ENCODE measurements around the gene MCTP1. TPM values are rescaled to one million over a fixed set of nuclear protein-coding genes. Genes with fewer than 3 reads are reported as not detected.

The MCTP1 gene
- total RNA-seq, 4 donors from 2014 or later, result 11.2 to 43.6 (median 16.8) TPM

- H3K36me3 ChIP-seq, result no peaks in the 10 kb centered on the region
- H3K9me3 ChIP-seq, result no peaks in the 10 kb centered on the region
- WGBS, result 81% methylated on average over 2 of the region's 2 CpGs
- DNase-seq (ENCODE audit: extremely low spot score), result no peak
- no peak for TF ChIP-seq POLR2A (IDR thresholded peaks at IDR 0.05; ENCODE audit: low read depth)
- no peak for TF ChIP-seq CTCF (IDR thresholded peaks at IDR 0.05)
- no peak for TF ChIP-seq POLR2AphosphoS5 (IDR thresholded peaks at IDR 0.05)
- no peak for TF ChIP-seq EP300 (IDR thresholded peaks at IDR 0.05)
- no peaks in the 10 kb centered on the region for H3K27me3 ChIP-seq
- H3K27ac ChIP-seq (replicated peaks in 1 of 4), result no peak overlapping the region
- no peak overlapping the region for H3K4me3 ChIP-seq
- H3K4me1 ChIP-seq, result no peaks in the 10 kb centered on the region
- intact Hi-C loops (cut with DNase I), result no loop called here
Measured at GRCh38 chr5:94812232-94812631, 472.7 kb downstream of the MCTP1 start.

GRCh38 chr5:94811331-94811730 is 473.6 kb downstream of the MCTP1 start:
- Histone ChIP-seq H3K9me3 (no peaks in the 10 kb centered on the region), H3K27me3 (no peaks in the 10 kb centered on the region), H3K4me3 (no peak overlapping the region), H3K36me3 (no peaks in the 10 kb centered on the region), H3K4me1 (no peaks in the 10 kb centered on the region), H3K27ac (replicated peaks in 1 of 4) (no peak overlapping the region)
- 76% methylated on average over 6 of the region's 6 CpGs for WGBS
- TF ChIP-seq POLR2A (IDR thresholded peaks at IDR 0.05; ENCODE audit: low read depth) (no peak), POLR2AphosphoS5 (IDR thresholded peaks at IDR 0.05) (no peak), CTCF (IDR thresholded peaks at IDR 0.05) (no peak), EP300 (IDR thresholded peaks at IDR 0.05) (no peak)
- intact Hi-C loops (cut with DNase I), result no loop called here
- DNase-seq (ENCODE audit: extremely low spot score), result no peak

GRCh38 chr5:94810877-94811276 is 474.0 kb downstream of the MCTP1 start:
- Histone ChIP-seq H3K9me3 (no peaks in the 10 kb centered on the region), H3K36me3 (no peaks in the 10 kb centered on the region), H3K4me3 (no peak overlapping the region), H3K27me3 (no peaks in the 10 kb centered on the region), H3K27ac (replicated peaks in 1 of 4) (no peak overlapping the region), H3K4me1 (no peaks in the 10 kb centered on the region)
- no peak for DNase-seq (ENCODE audit: extremely low spot score)
- TF ChIP-seq POLR2AphosphoS5 (IDR thresholded peaks at IDR 0.05) (no peak), CTCF (IDR thresholded peaks at IDR 0.05) (no peak)
- WGBS, result 72% methylated on average over 2 of the region's 2 CpGs
- intact Hi-C loops (cut with DNase I), result no loop called here

GRCh38 chr5:94810281-94810680 is 474.6 kb downstream of the MCTP1 start:
- Histone ChIP-seq H3K9me3 (no peaks in the 10 kb centered on the region), H3K27me3 (no peaks in the 10 kb centered on the region), H3K4me3 (no peak overlapping the region), H3K36me3 (no peaks in the 10 kb centered on the region), H3K4me1 (no peaks in the 10 kb centered on the region), H3K27ac (replicated peaks in 1 of 4) (no peak overlapping the region)
- intact Hi-C loops (cut with DNase I), result no loop called here
- TF ChIP-seq EP300 (IDR thresholded peaks at IDR 0.05) (no peak), CTCF (IDR thresholded peaks at IDR 0.05) (no peak), POLR2A (IDR thresholded peaks at IDR 0.05; ENCODE audit: low read depth) (no peak), POLR2AphosphoS5 (IDR thresholded peaks at IDR 0.05) (no peak)
- DNase-seq (ENCODE audit: extremely low spot score), result no peak

- intact Hi-C loops (cut with DNase I), result no loop called here
- Histone ChIP-seq H3K27ac (replicated peaks in 1 of 4) (no peak overlapping the region), H3K36me3 (no peaks in the 10 kb centered on the region), H3K4me3 (no peak overlapping the region), H3K27me3 (no peaks in the 10 kb centered on the region), H3K9me3 (no peaks in the 10 kb centered on the region), H3K4me1 (no peaks in the 10 kb centered on the region)
- DNase-seq (ENCODE audit: extremely low spot score), result no peak
- TF ChIP-seq CTCF (IDR thresholded peaks at IDR 0.05), result no peak
- no peak for TF ChIP-seq POLR2A (IDR thresholded peaks at IDR 0.05; ENCODE audit: low read depth)
- TF ChIP-seq EP300 (IDR thresholded peaks at IDR 0.05), result no peak
- TF ChIP-seq POLR2AphosphoS5 (IDR thresholded peaks at IDR 0.05), result no peak
Measured at GRCh38 chr5:94808497-94808896, 476.4 kb downstream of the MCTP1 start.

Measured in esophagus muscularis mucosa (tissue), 4 donors.